Activated gamma-delta T cell (primary cell): ENCODE data around the gene LYPLAL1.

Experiments used
- DNase-seq: peaks from one replicate; lab custom pipeline; 2025; lab: John Stamatoyannopoulos, UW
- total RNA-seq, 2 donors: gene quantifications; one replicate each; lab custom pipeline; 2026; lab: John Stamatoyannopoulos, UW

LYPLAL1 gene
- total RNA-seq = 15.3 to 15.6 reads per million in 2 donors

GRCh38 chr1:219173758-219174459, at the start of gene LYPLAL1:
TSS of gene LYPLAL1 (plus strand) at chr1:219173878. CDS start at chr1:219173891, 13 bp downstream.
- peak; percentile 75 for DNase-seq

GRCh38 chr1:219124163-219124562, 49.5 kb upstream of the LYPLAL1 start:
- no peak for DNase-seq

GRCh38 chr1:219125342-219125741, 48.3 kb upstream of the LYPLAL1 start:
- no peak for DNase-seq

GRCh38 chr1:219126377-219126776, 47.3 kb upstream of the LYPLAL1 start:
- no peak for DNase-seq

- no peak for DNase-seq
These were observed 44.7 kb upstream of the LYPLAL1 start for GRCh38 chr1:219128957-219129356.

- DNase-seq = no peak
These were observed 43.2 kb upstream of the LYPLAL1 start for GRCh38 chr1:219130366-219130935.

GRCh38 chr1:219132939-219133338, 40.7 kb upstream of the LYPLAL1 start:
- no peak for DNase-seq

GRCh38 chr1:219138747-219139146, 34.9 kb upstream of the LYPLAL1 start:
- no peak for DNase-seq

GRCh38 chr1:219140303-219140877, 33.3 kb upstream of the LYPLAL1 start:
- DNase-seq = no peak

GRCh38 chr1:219143735-219144134, 29.9 kb upstream of the LYPLAL1 start:
- no peak for DNase-seq

GRCh38 chr1:219144658-219145315, 28.9 kb upstream of the LYPLAL1 start:
- no peak for DNase-seq

GRCh38 chr1:219147571-219148019, 26.1 kb upstream of the LYPLAL1 start:
- no peak for DNase-seq

- no peak for DNase-seq
These were observed 24.6 kb upstream of the LYPLAL1 start for GRCh38 chr1:219149009-219149577.

- DNase-seq = no peak
These were observed 23.7 kb upstream of the LYPLAL1 start for GRCh38 chr1:219149953-219150352.

- DNase-seq = no peak
These were observed 22.8 kb upstream of the LYPLAL1 start for GRCh38 chr1:219150913-219151312.

- no peak for DNase-seq
These were observed 22.2 kb upstream of the LYPLAL1 start for GRCh38 chr1:219151467-219151866.

- no peak for DNase-seq
These were observed 20.9 kb upstream of the LYPLAL1 start for GRCh38 chr1:219152751-219153150.

- no peak for DNase-seq
These were observed 20.0 kb upstream of the LYPLAL1 start for GRCh38 chr1:219153723-219154122.

- DNase-seq = no peak
These were observed 18.5 kb upstream of the LYPLAL1 start for GRCh38 chr1:219155135-219155534.

GRCh38 chr1:219159946-219160645, 13.6 kb upstream of the LYPLAL1 start:
- no peak for DNase-seq

- no peak for DNase-seq
These were observed 12.7 kb upstream of the LYPLAL1 start for GRCh38 chr1:219160967-219161366.

- no peak for DNase-seq
These were observed 12.3 kb upstream of the LYPLAL1 start for GRCh38 chr1:219161371-219161770.
